ENCODE data around the gene CYP27B1.
"Not testable (repeated sequence)": the region's sequence is repeated elsewhere in the genome, so short reads cannot be mapped to it uniquely, and the experiment has no call there.

DNA sequence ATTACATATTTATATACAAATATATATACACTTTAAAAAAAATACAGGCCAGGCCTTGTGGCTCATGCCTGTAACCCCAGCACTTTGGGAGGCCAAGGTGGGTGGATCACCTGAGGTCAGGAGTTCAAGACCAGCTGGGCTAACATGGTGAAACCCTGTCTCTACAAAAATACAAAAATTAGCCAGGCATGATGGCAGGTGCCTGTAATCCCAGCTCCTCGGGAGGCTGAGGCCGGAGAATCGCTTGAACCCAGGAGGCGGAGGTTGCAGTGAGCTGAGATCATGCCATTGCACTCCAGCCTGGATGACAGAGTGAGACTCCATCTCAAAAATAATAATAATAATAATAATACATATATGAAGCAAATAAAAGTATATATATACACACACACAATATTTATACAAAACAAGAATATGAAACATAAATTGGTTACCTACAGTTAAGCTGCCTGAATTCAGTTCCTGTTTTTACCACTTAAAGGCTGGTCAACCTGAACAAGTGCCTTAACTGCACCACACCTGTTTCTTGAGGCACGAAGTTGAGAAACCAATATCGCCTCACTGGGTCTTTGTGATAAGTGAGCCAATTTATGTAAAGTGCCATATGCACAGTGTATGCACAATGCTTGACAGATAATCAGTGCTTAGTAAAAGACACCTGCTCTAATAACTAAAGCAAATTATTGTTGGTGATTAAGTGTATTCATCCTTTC is 51.7 kb downstream of the CYP27B1 start:
- TF ChIP-seq POLR2AphosphoS5 (IDR thresholded peaks at IDR 0.05; ENCODE audit: low read depth, low read length); TAF1 (IDR thresholded peaks at IDR 0.05; ENCODE audit: borderline replicate concordance, low read depth, low read length); POLR2A (IDR thresholded peaks at IDR 0.05; ENCODE audit: low read depth, low read length): not testable (repeated sequence)
